Measurements from ENCODE around the gene ENTR1. TPM values are rescaled to one million over a fixed set of nuclear protein-coding genes. Genes with fewer than 3 reads are reported as not detected.

ENTR1 gene
- total RNA-seq, 4 donors from 2014 or later: 26.3 to 55.1 (median 44.0) TPM

- TF ChIP-seq POLR2AphosphoS5 (IDR thresholded peaks at IDR 0.05) (no peak), EP300 (IDR thresholded peaks at IDR 0.05) (no peak), CTCF (IDR thresholded peaks at IDR 0.05) (no peak), POLR2A (IDR thresholded peaks at IDR 0.05) (no peak)
- Histone ChIP-seq H3K4me1 (peaks cover 0 to 23% (median 9%) of the 10 kb centered on the region in 3 donors), H3K27me3 (no peaks in the 10 kb centered on the region), H3K4me3 (no peak overlapping the region), H3K36me3 (peaks cover 0 to 63% of the 10 kb centered on the region in 2 donors), H3K9me3 (no peaks in the 10 kb centered on the region), H3K27ac (no peak overlapping the region)
- 85 to 89% methylated on average over 5 to 8 of the region's 32 CpGs for WGBS, 2 donors (ENCODE audit: low coverage in 1 of 2)
- no peak for ATAC-seq
These were observed 6.3 kb downstream of the ENTR1 start for GRCh38 chr9:136403915-136404800.

- no peak for TF ChIP-seq POLR2A (IDR thresholded peaks at IDR 0.05)
- no peak for TF ChIP-seq EP300 (IDR thresholded peaks at IDR 0.05)
- TF ChIP-seq POLR2AphosphoS5 (IDR thresholded peaks at IDR 0.05): no peak
- TF ChIP-seq CTCF (IDR thresholded peaks at IDR 0.05): no peak
- Histone ChIP-seq H3K9me3 (no peaks in the 10 kb centered on the region), H3K27me3 (no peaks in the 10 kb centered on the region), H3K4me1 (peaks cover 0 to 23% (median 13%) of the 10 kb centered on the region in 3 donors), H3K27ac (no peak overlapping the region), H3K36me3 (peaks cover 0 to 63% of the 10 kb centered on the region in 2 donors), H3K4me3 (no peak overlapping the region)
- WGBS, 2 donors (ENCODE audit: low coverage in 1 of 2): 100% methylated on average over 1 of the region's 5 CpGs; no CpG with 5 or more reads in 1 of the 2 donors
- no peak for ATAC-seq
These were observed 6.9 kb downstream of the ENTR1 start for GRCh38 chr9:136403538-136403914.

- Histone ChIP-seq H3K27ac (no peak overlapping the region), H3K36me3 (peaks cover 0 to 67% of the 10 kb centered on the region in 2 donors), H3K4me1 (peaks cover 0 to 28% (median 15%) of the 10 kb centered on the region in 3 donors), H3K4me3 (no peak overlapping the region), H3K27me3 (no peaks in the 10 kb centered on the region), H3K9me3 (no peaks in the 10 kb centered on the region)
- TF ChIP-seq POLR2AphosphoS5 (IDR thresholded peaks at IDR 0.05) (no peak), EP300 (IDR thresholded peaks at IDR 0.05) (no peak), POLR2A (IDR thresholded peaks at IDR 0.05) (no peak), CTCF (IDR thresholded peaks at IDR 0.05) (no peak)
- ATAC-seq: no peak
- WGBS, 2 donors (ENCODE audit: low coverage in 1 of 2): 60% methylated on average over 4 of the region's 13 CpGs; no CpG with 5 or more reads in 1 of the 2 donors
These were observed 8.3 kb downstream of the ENTR1 start for GRCh38 chr9:136402067-136402466.

- no peak for TF ChIP-seq POLR2AphosphoS5 (IDR thresholded peaks at IDR 0.05)
- TF ChIP-seq EP300 (IDR thresholded peaks at IDR 0.05): no peak
- no peak for TF ChIP-seq CTCF (IDR thresholded peaks at IDR 0.05)
- TF ChIP-seq POLR2A (IDR thresholded peaks at IDR 0.05): no peak
- no peak overlapping the region for H3K4me3 ChIP-seq
- WGBS, 2 donors (ENCODE audit: low coverage in 1 of 2): 89% methylated on average over 6 of the region's 18 CpGs; no CpG with 5 or more reads in 1 of the 2 donors
- peaks cover 0 to 28% (median 15%) of the 10 kb centered on the region in 3 donors for H3K4me1 ChIP-seq
- peaks cover 0 to 67% of the 10 kb centered on the region in 2 donors for H3K36me3 ChIP-seq
- H3K27me3 ChIP-seq: no peaks in the 10 kb centered on the region
- H3K9me3 ChIP-seq: no peaks in the 10 kb centered on the region
- ATAC-seq: no peak
- H3K27ac ChIP-seq: no peak overlapping the region
These were observed 9.1 kb downstream of the ENTR1 start for GRCh38 chr9:136401173-136401922.
